ENCODE results near the gene TGFA. TPM values are rescaled to one million over a fixed set of nuclear protein-coding genes. Genes with fewer than 3 reads are reported as not detected.

Gene TGFA
- total RNA-seq, 1 experiment from 2014 or later, result 50.1 TPM

DNA sequence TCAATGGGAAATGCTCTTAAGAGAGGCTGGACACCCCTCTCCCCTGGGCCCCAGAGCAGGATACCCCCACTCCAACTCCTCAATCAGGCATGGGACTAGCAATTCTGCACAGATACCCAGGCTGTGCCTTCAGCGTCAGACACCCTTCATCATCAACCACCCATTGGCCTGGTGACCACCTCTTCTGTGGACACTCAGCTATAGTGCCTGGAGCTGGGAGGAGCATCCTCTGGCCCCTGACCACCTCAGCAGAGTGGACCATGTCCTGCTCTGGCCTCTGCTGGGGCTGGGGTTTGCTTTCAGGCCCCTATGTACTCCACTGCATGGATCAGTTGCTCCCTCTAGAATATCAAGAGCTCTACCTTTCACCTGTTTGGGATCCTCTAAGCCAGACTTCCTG lies 35.1 kb downstream of the TGFA start:
- H4K20me1 ChIP-seq (ENCODE audit: insufficient read depth), result no peaks in the 10 kb centered on the region; the same call in 1 of the 2 replicates
- TF ChIP-seq ELF1 (IDR thresholded peaks at IDR 0.05; ENCODE audit: borderline replicate concordance, low read depth) (no peak), EGR1 (IDR thresholded peaks at IDR 0.05; ENCODE audit: low read depth) (no peak), REST (IDR thresholded peaks at IDR 0.05; ENCODE audit: low read depth) (no peak), JUND (IDR thresholded peaks at IDR 0.05) (no peak), POLR2AphosphoS5 (IDR thresholded peaks at IDR 0.05; ENCODE audit: low read depth, low read length) (no peak), YY1 (IDR thresholded peaks at IDR 0.05; ENCODE audit: extremely low read depth, insufficient replicate concordance, low read depth, low read length) (no peak), TCF7L2 (IDR thresholded peaks at IDR 0.05; ENCODE audit: borderline replicate concordance, extremely low read depth, insufficient read depth, insufficient read length) (no peak), ATF3 (IDR thresholded peaks at IDR 0.05) (no peak), ZNF274 (IDR thresholded peaks at IDR 0.05; ENCODE audit: low read depth, low read length) (no peak), CBX3 (IDR thresholded peaks at IDR 0.05; ENCODE audit: low read depth) (no peak), FOSL1 (IDR thresholded peaks at IDR 0.05; ENCODE audit: low read depth) (no peak), POLR2A (IDR thresholded peaks at IDR 0.05; ENCODE audit: borderline replicate concordance, extremely low read depth, insufficient read depth, insufficient read length) (no peak)
- peaks cover 76% of the 10 kb centered on the region for H3K79me2 ChIP-seq (ENCODE audit: insufficient read depth, low read length)
- no peak for DNase-seq (ENCODE audit: low read depth, low spot score)
- no peak overlapping the region for H3K9ac ChIP-seq (ENCODE audit: low read length)
- intact Hi-C loops (cut with micrococcal nuclease), result no loop called here
- BruUV-seq (replicated peaks), result no TSS peak
- H3K9me3 ChIP-seq (ENCODE audit: control insufficient read depth in 1 of 2, insufficient read depth in 1 of 2, low read depth in 1 of 2, low read length in 2 of 2), result no peaks in the 10 kb centered on the region
- H3K4me2 ChIP-seq (ENCODE audit: low read length), result no peak overlapping the region
- ChIA-PET CTCF (no interaction called here), POLR2A (no interaction called here), RAD21 (ENCODE audit: low non-redundant PET in 1 of 2, low total read pairs in 2 of 2, uncharacterized antibody in 2 of 2, unreplicated experiment in 2 of 2) (no interaction called here)
- H3K9me2 ChIP-seq (ENCODE audit: insufficient read depth), result no peaks in the 10 kb centered on the region
- no peak overlapping the region for H3K27ac ChIP-seq (ENCODE audit: low read depth, low read length)
- no peak overlapping the region for H2AFZ ChIP-seq (ENCODE audit: low read depth, low read length, poor library complexity, severe bottlenecking)
- no peak overlapping the region for H3K4me3 ChIP-seq (replicated peaks in 1 of 2; ENCODE audit: low read depth in 1 of 2, low read length in 2 of 2)
- H3K27me3 ChIP-seq (ENCODE audit: insufficient read depth, low read length), result no peaks in the 10 kb centered on the region
- no peak for ATAC-seq
- no peaks in the 10 kb centered on the region for H3K36me3 ChIP-seq (ENCODE audit: control insufficient read depth in 1 of 2, insufficient read depth in 2 of 2, low read length in 2 of 2)
- H3K4me1 ChIP-seq (ENCODE audit: control insufficient read depth in 1 of 2, insufficient read depth in 2 of 2, low read length in 2 of 2), result peaks cover 36 to 82% of the 10 kb centered on the region in 2 experiments

Measured in HCT116 (cell line).